ENCODE results near the gene TSPAN18.

GRCh38 chr11:44817207-44817949 lies 90.6 kb downstream of the TSPAN18 start:
- TF ChIP-seq, protein P1, sequence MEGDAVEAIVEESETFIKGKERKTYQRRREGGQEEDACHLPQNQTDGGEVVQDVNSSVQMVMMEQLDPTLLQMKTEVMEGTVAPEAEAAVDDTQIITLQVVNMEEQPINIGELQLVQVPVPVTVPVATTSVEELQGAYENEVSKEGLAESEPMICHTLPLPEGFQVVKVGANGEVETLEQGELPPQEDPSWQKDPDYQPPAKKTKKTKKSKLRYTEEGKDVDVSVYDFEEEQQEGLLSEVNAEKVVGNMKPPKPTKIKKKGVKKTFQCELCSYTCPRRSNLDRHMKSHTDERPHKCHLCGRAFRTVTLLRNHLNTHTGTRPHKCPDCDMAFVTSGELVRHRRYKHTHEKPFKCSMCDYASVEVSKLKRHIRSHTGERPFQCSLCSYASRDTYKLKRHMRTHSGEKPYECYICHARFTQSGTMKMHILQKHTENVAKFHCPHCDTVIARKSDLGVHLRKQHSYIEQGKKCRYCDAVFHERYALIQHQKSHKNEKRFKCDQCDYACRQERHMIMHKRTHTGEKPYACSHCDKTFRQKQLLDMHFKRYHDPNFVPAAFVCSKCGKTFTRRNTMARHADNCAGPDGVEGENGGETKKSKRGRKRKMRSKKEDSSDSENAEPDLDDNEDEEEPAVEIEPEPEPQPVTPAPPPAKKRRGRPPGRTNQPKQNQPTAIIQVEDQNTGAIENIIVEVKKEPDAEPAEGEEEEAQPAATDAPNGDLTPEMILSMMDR (IDR thresholded peaks at IDR 0.05; ENCODE audit: low read depth, low read length, poor library complexity, severe bottlenecking), result no peak
- no peak for TF ChIP-seq EZH2phosphoT487 (IDR thresholded peaks at IDR 0.05; ENCODE audit: borderline replicate concordance, low read length)

Measured in DOHH2 (cell line).